Mucosa of stomach (tissue), 1 donor: Measurements from ENCODE around the gene A3GALT2.

Source experiments
- H3K27me3 ChIP-seq: one replicate; pipeline ENCODE4 v1.7.0; 2013; ENCODE audit warnings: mild to moderate bottlenecking, low read length; ENCODE audit not compliant: control insufficient read depth, insufficient read depth
- H3K36me3 ChIP-seq: one replicate; pipeline ENCODE4 v1.7.0; 2013; ENCODE audit warnings: low read length; ENCODE audit not compliant: control insufficient read depth, insufficient read depth
- H3K4me1 ChIP-seq: one replicate; pipeline ENCODE4 v1.7.0; 2013; ENCODE audit warnings: mild to moderate bottlenecking, low read length; ENCODE audit not compliant: control insufficient read depth, insufficient read depth
- H3K4me3 ChIP-seq: one replicate; pipeline ENCODE4 v1.7.0; 2013; ENCODE audit warnings: low read length
- H3K9ac ChIP-seq: one replicate; pipeline ENCODE4 v1.7.0; 2013; ENCODE audit warnings: mild to moderate bottlenecking, low read length, moderate library complexity
- H3K9me3 ChIP-seq: one replicate; pipeline ENCODE4 v1.7.0; 2013; ENCODE audit warnings: mild to moderate bottlenecking, low read length, moderate library complexity; ENCODE audit not compliant: control insufficient read depth
- donor health status: Pancreatic carcinoma.

A3GALT2 gene

GRCh38 chr1:33305816-33306652 lies 14.9 kb downstream of the A3GALT2 start:
- peaks cover 13% of the 10 kb centered on the region for H3K27me3 ChIP-seq
- no peaks in the 10 kb centered on the region for H3K36me3 ChIP-seq
- H3K9me3 ChIP-seq: no peaks in the 10 kb centered on the region
- H3K9ac ChIP-seq: no peak overlapping the region
- no peak overlapping the region for H3K4me3 ChIP-seq
- H3K4me1 ChIP-seq: peaks cover 11% of the 10 kb centered on the region

GRCh38 chr1:33305016-33305415 lies 15.9 kb downstream of the A3GALT2 start:
- Histone ChIP-seq H3K9me3 (no peaks in the 10 kb centered on the region), H3K36me3 (no peaks in the 10 kb centered on the region), H3K4me3 (no peak overlapping the region), H3K27me3 (peaks cover 13% of the 10 kb centered on the region), H3K4me1 (peaks cover 11% of the 10 kb centered on the region), H3K9ac (no peak overlapping the region)

GRCh38 chr1:33302325-33302724 lies 18.6 kb downstream of the A3GALT2 start:
- H3K4me3 ChIP-seq: no peak overlapping the region
- H3K9me3 ChIP-seq: no peaks in the 10 kb centered on the region
- H3K4me1 ChIP-seq: peaks cover 20% of the 10 kb centered on the region

GRCh38 chr1:33301273-33301984 lies 19.5 kb downstream of the A3GALT2 start:
- Histone ChIP-seq H3K9me3 (no peaks in the 10 kb centered on the region), H3K27me3 (peaks cover 5% of the 10 kb centered on the region), H3K4me3 (no peak overlapping the region), H3K9ac (no peak overlapping the region), H3K36me3 (no peaks in the 10 kb centered on the region), H3K4me1 (peaks cover 13% of the 10 kb centered on the region)

More at GRCh38 chr1:33302325-33302724, 18.6 kb downstream of the A3GALT2 start:
- peaks cover 13% of the 10 kb centered on the region for H3K27me3 ChIP-seq
- no peaks in the 10 kb centered on the region for H3K36me3 ChIP-seq
- no peak overlapping the region for H3K9ac ChIP-seq

GRCh38 chr1:33300673-33301072 lies 20.2 kb downstream of the A3GALT2 start:
- Histone ChIP-seq H3K9ac (no peak overlapping the region), H3K4me3 (no peak overlapping the region), H3K36me3 (no peaks in the 10 kb centered on the region), H3K4me1 (peaks cover 11% of the 10 kb centered on the region), H3K27me3 (no peaks in the 10 kb centered on the region), H3K9me3 (no peaks in the 10 kb centered on the region)

- H3K9ac ChIP-seq: no peak overlapping the region
- H3K4me3 ChIP-seq: no peak overlapping the region
- H3K36me3 ChIP-seq: no peaks in the 10 kb centered on the region
- peaks cover 16% of the 10 kb centered on the region for H3K4me1 ChIP-seq
- H3K9me3 ChIP-seq: no peaks in the 10 kb centered on the region
- H3K27me3 ChIP-seq: no peaks in the 10 kb centered on the region
Measured at GRCh38 chr1:33299461-33300155, 21.3 kb downstream of the A3GALT2 start.

GRCh38 chr1:33298623-33299277 lies 22.1 kb downstream of the A3GALT2 start:
- Histone ChIP-seq H3K36me3 (no peaks in the 10 kb centered on the region), H3K4me1 (peaks cover 16% of the 10 kb centered on the region), H3K9ac (no peak overlapping the region), H3K4me3 (no peak overlapping the region), H3K27me3 (no peaks in the 10 kb centered on the region), H3K9me3 (no peaks in the 10 kb centered on the region)

GRCh38 chr1:33297911-33298622 lies 22.8 kb downstream of the A3GALT2 start:
- no peaks in the 10 kb centered on the region for H3K9me3 ChIP-seq
- H3K4me1 ChIP-seq: peaks cover 16% of the 10 kb centered on the region
- no peak overlapping the region for H3K4me3 ChIP-seq
- no peaks in the 10 kb centered on the region for H3K36me3 ChIP-seq
- no peaks in the 10 kb centered on the region for H3K27me3 ChIP-seq
- no peak overlapping the region for H3K9ac ChIP-seq

- Histone ChIP-seq H3K9ac (no peak overlapping the region), H3K4me1 (peaks cover 16% of the 10 kb centered on the region), H3K4me3 (no peak overlapping the region), H3K27me3 (no peaks in the 10 kb centered on the region), H3K9me3 (no peaks in the 10 kb centered on the region), H3K36me3 (no peaks in the 10 kb centered on the region)
Measured at GRCh38 chr1:33296824-33297223, 24.1 kb downstream of the A3GALT2 start.

GRCh38 chr1:33296082-33296458 lies 24.8 kb downstream of the A3GALT2 start:
- no peaks in the 10 kb centered on the region for H3K9me3 ChIP-seq
- H3K4me3 ChIP-seq: no peak overlapping the region
- H3K9ac ChIP-seq: no peak overlapping the region
- no peaks in the 10 kb centered on the region for H3K27me3 ChIP-seq
- H3K4me1 ChIP-seq: peaks cover 16% of the 10 kb centered on the region
- no peaks in the 10 kb centered on the region for H3K36me3 ChIP-seq

GRCh38 chr1:33295450-33296081 lies 25.3 kb downstream of the A3GALT2 start:
- H3K4me1 ChIP-seq: peaks cover 16% of the 10 kb centered on the region
- no peaks in the 10 kb centered on the region for H3K9me3 ChIP-seq
- H3K4me3 ChIP-seq: no peak overlapping the region
- H3K36me3 ChIP-seq: no peaks in the 10 kb centered on the region
- no peak overlapping the region for H3K9ac ChIP-seq
- no peaks in the 10 kb centered on the region for H3K27me3 ChIP-seq
